GM12878 (cell line): ENCODE data around the gene VAC14.

ENCODE experiments used
- CTCF ChIP-seq, 3 experiments: IDR thresholded peaks in 2 of 3; conservative IDR thresholded peaks in 1 of 3; 2 replicates each; pipeline ENCODE4 v1.5.1; 2011; ENCODE audit warnings: low read depth in 3 of 3, low read length in 3 of 3, mild to moderate bottlenecking in 3 of 3, control low read depth in 2 of 3, moderate library complexity in 2 of 3, inconsistent platforms in 1 of 3, mixed read lengths in 1 of 3; ENCODE audit not compliant: control insufficient read depth in 2 of 3, insufficient read depth in 1 of 3; ENCODE audit errors: extremely low read depth in 1 of 3
- E2F8 ChIP-seq: fragments of 450-650 bp; IDR thresholded peaks from 2 replicates; pipeline ENCODE4 v1.6.1; 2018; ENCODE audit warnings: mild to moderate bottlenecking, low read depth, moderate library complexity; ENCODE audit not compliant: partially characterized antibody
- EP300 ChIP-seq, 2 experiments: fragments of 150-350 bp in 1 of 2; IDR thresholded peaks; 2 replicates each; pipeline ENCODE4 v1.6.1; 2011 to 2012; ENCODE audit warnings: low read depth in 2 of 2, low read length in 2 of 2, borderline replicate concordance in 1 of 2, improper control_type of control experiment in 1 of 2, inconsistent platforms in 1 of 2; ENCODE audit not compliant: control insufficient read depth in 1 of 2
- EZH2 ChIP-seq: IDR thresholded peaks from 2 replicates; pipeline ENCODE4 v1.6.1; 2012; ENCODE audit warnings: low read depth, mild to moderate bottlenecking, control low read depth, inconsistent platforms, low read length, borderline replicate concordance; ENCODE audit not compliant: control insufficient read depth
- HDAC2 ChIP-seq: fragments of 200-600 bp; sonication (generic); IDR thresholded peaks from 2 replicates; pipeline ENCODE4 v1.6.1; 2017
- NR2F1 ChIP-seq: fragments of 450-650 bp; conservative IDR thresholded peaks from 2 replicates; pipeline ENCODE4 v1.6.1; 2017; ENCODE audit warnings: mild to moderate bottlenecking
- PKNOX1 ChIP-seq: fragments of 450-650 bp; IDR thresholded peaks from 2 replicates; pipeline ENCODE4 v1.6.1; 2016; ENCODE audit warnings: mild to moderate bottlenecking
- RAD21 ChIP-seq: IDR thresholded peaks from 2 replicates; pipeline ENCODE4 v1.6.1; 2011; ENCODE audit warnings: mild to moderate bottlenecking, low read depth, low read length, moderate library complexity; ENCODE audit not compliant: insufficient read depth
- STAT3 ChIP-seq: IDR thresholded peaks from 2 replicates; pipeline ENCODE4 v1.6.1; 2011; ENCODE audit warnings: low read depth, low read length, improper control_type of control experiment
- YY1 ChIP-seq: IDR thresholded peaks from 2 replicates; pipeline ENCODE4 v1.6.1; 2011; ENCODE audit warnings: low read depth, mild to moderate bottlenecking, low read length
- ZBTB40 ChIP-seq: fragments of 450-650 bp; IDR thresholded peaks from 2 replicates; pipeline ENCODE4 v1.6.1; 2016; ENCODE audit warnings: mild to moderate bottlenecking, moderate library complexity, borderline replicate concordance

GRCh38 chr16:70805380-70805779, 4.4 kb upstream of the VAC14 start:
- TF ChIP-seq E2F8 (no peak), YY1 (no peak), STAT3 (no peak), CTCF (IDR thresholded peaks at IDR 0.05 in 2 of 3, conservative IDR thresholded peaks at IDR 0.05 in 1 of 3; ENCODE audit: control insufficient read depth in 2 of 3, extremely low read depth in 1 of 3, insufficient read depth in 1 of 3, low read depth in 3 of 3, low read length in 3 of 3) (no peak), EZH2 (no peak), HDAC2 (no peak), NR2F1 (no peak), PKNOX1 (no peak), ZBTB40 (no peak), EP300 (IDR thresholded peaks at IDR 0.05; ENCODE audit: borderline replicate concordance in 1 of 2, control insufficient read depth in 1 of 2, low read depth in 2 of 2, low read length in 2 of 2) (no peak), RAD21 (no peak)
